Subcutaneous abdominal adipose tissue (tissue), 5 donors: Measurements from ENCODE around the gene CCDC186.

ENCODE experiments used
- H3K27ac ChIP-seq: one replicate; pipeline ENCODE4 v1.7.0; 2013; ENCODE audit warnings: low read depth, mild to moderate bottlenecking, inconsistent platforms, low read length, moderate library complexity
- H3K27me3 ChIP-seq, 5 donors: one replicate each; pipeline ENCODE4 v1.7.0; 2013; ENCODE audit warnings: low read length in 5 of 5, inconsistent platforms in 1 of 5; ENCODE audit not compliant: control insufficient read depth in 5 of 5, insufficient read depth in 4 of 5
- H3K36me3 ChIP-seq, 5 donors: one replicate each; pipeline ENCODE4 v1.7.0; 2013; ENCODE audit warnings: low read length in 5 of 5; ENCODE audit not compliant: control insufficient read depth in 5 of 5, insufficient read depth in 5 of 5
- H3K4me1 ChIP-seq, 5 donors: one replicate each; pipeline ENCODE4 v1.7.0; 2013; ENCODE audit warnings: low read length in 5 of 5, mild to moderate bottlenecking in 3 of 5, moderate library complexity in 1 of 5; ENCODE audit not compliant: control insufficient read depth in 5 of 5, insufficient read depth in 5 of 5
- H3K4me3 ChIP-seq, 5 donors: one replicate each; pipeline ENCODE4 v1.7.0; 2013; ENCODE audit warnings: low read length in 5 of 5, low read depth in 1 of 5
- H3K9ac ChIP-seq, 5 donors: one replicate each; pipeline ENCODE4 v1.7.0; 2013; ENCODE audit warnings: low read length in 5 of 5, mild to moderate bottlenecking in 4 of 5, moderate library complexity in 3 of 5
- H3K9me3 ChIP-seq, 5 donors: one replicate each; pipeline ENCODE4 v1.7.0; 2013; ENCODE audit warnings: low read length in 5 of 5; ENCODE audit not compliant: control insufficient read depth in 5 of 5
- donor health status: healthy.
- donor health status: healthy.
- donor health status: healthy.
- donor health status: healthy.
- donor health status: healthy.

The CCDC186 gene

GRCh38 chr10:114135476-114135875 lies 38.5 kb downstream of the CCDC186 start:
- Histone ChIP-seq H3K36me3 (peaks cover 28 to 61% (median 54%) of the 10 kb centered on the region in 5 donors), H3K9ac (no peak overlapping the region), H3K4me3 (no peak overlapping the region), H3K27me3 (no peaks in the 10 kb centered on the region), H3K27ac (no peak overlapping the region), H3K9me3 (no peaks in the 10 kb centered on the region), H3K4me1 (peaks cover 0 to 5% (median 0%) of the 10 kb centered on the region in 5 donors)

GRCh38 chr10:114131094-114131493 lies 42.9 kb downstream of the CCDC186 start:
- no peaks in the 10 kb centered on the region for H3K27me3 ChIP-seq
- H3K4me3 ChIP-seq, result no peak overlapping the region
- H3K9me3 ChIP-seq, result no peaks in the 10 kb centered on the region
- no peak overlapping the region for H3K27ac ChIP-seq
- no peaks in the 10 kb centered on the region for H3K4me1 ChIP-seq
- H3K9ac ChIP-seq, result no peak overlapping the region
- peaks cover 53 to 81% (median 63%) of the 10 kb centered on the region in 5 donors for H3K36me3 ChIP-seq

GRCh38 chr10:114121031-114121430 lies 53.0 kb downstream of the CCDC186 start:
- H3K4me3 ChIP-seq, result no peak overlapping the region
- H3K9ac ChIP-seq, result no peak overlapping the region
- H3K27me3 ChIP-seq, result no peaks in the 10 kb centered on the region
- no peaks in the 10 kb centered on the region for H3K4me1 ChIP-seq
- peaks cover 12 to 20% (median 16%) of the 10 kb centered on the region in 5 donors for H3K36me3 ChIP-seq
- no peak overlapping the region for H3K27ac ChIP-seq
- no peaks in the 10 kb centered on the region for H3K9me3 ChIP-seq

GRCh38 chr10:114118514-114118913 lies 55.5 kb downstream of the CCDC186 start:
- Histone ChIP-seq H3K4me3 (no peak overlapping the region), H3K9ac (no peak overlapping the region)

GRCh38 chr10:114117728-114118127 lies 56.3 kb downstream of the CCDC186 start:
- Histone ChIP-seq H3K27me3 (peaks cover 0 to 4% (median 0%) of the 10 kb centered on the region in 5 donors), H3K4me1 (no peaks in the 10 kb centered on the region), H3K36me3 (peaks cover 0 to 3% (median 0%) of the 10 kb centered on the region in 5 donors), H3K9ac (no peak overlapping the region), H3K4me3 (no peak overlapping the region), H3K9me3 (no peaks in the 10 kb centered on the region), H3K27ac (no peak overlapping the region)

More at GRCh38 chr10:114118514-114118913, 55.5 kb downstream of the CCDC186 start:
- Histone ChIP-seq H3K4me1 (no peaks in the 10 kb centered on the region), H3K36me3 (peaks cover 0 to 3% (median 0%) of the 10 kb centered on the region in 5 donors), H3K27me3 (no peaks in the 10 kb centered on the region), H3K9me3 (no peaks in the 10 kb centered on the region), H3K27ac (no peak overlapping the region)

- Histone ChIP-seq H3K36me3 (no peaks in the 10 kb centered on the region), H3K9ac (no peak overlapping the region), H3K27ac (no peak overlapping the region), H3K4me1 (no peaks in the 10 kb centered on the region), H3K4me3 (no peak overlapping the region), H3K27me3 (peaks cover 0 to 5% (median 0%) of the 10 kb centered on the region in 5 donors), H3K9me3 (no peaks in the 10 kb centered on the region)
Observed at GRCh38 chr10:114115661-114116445, 58.1 kb downstream of the CCDC186 start.

GRCh38 chr10:114110174-114110972 lies 63.6 kb downstream of the CCDC186 start:
- Histone ChIP-seq H3K4me1 (no peaks in the 10 kb centered on the region), H3K4me3 (no peak overlapping the region), H3K36me3 (no peaks in the 10 kb centered on the region), H3K27ac (no peak overlapping the region), H3K9me3 (no peaks in the 10 kb centered on the region), H3K9ac (no peak overlapping the region), H3K27me3 (peaks cover 0 to 5% (median 0%) of the 10 kb centered on the region in 5 donors)

- no peaks in the 10 kb centered on the region for H3K36me3 ChIP-seq
- no peak overlapping the region for H3K9ac ChIP-seq
- no peak overlapping the region for H3K4me3 ChIP-seq
- peaks cover 8 to 25% (median 16%) of the 10 kb centered on the region in 5 donors for H3K4me1 ChIP-seq
- no peaks in the 10 kb centered on the region for H3K9me3 ChIP-seq
- no peak overlapping the region for H3K27ac ChIP-seq
- no peaks in the 10 kb centered on the region for H3K27me3 ChIP-seq
Observed at GRCh38 chr10:114103284-114103683, 70.7 kb downstream of the CCDC186 start.

GRCh38 chr10:114102256-114102655 lies 71.7 kb downstream of the CCDC186 start:
- peaks cover 8 to 25% (median 16%) of the 10 kb centered on the region in 5 donors for H3K4me1 ChIP-seq

More at GRCh38 chr10:114102256-114102655, 71.7 kb downstream of the CCDC186 start:
- no peak overlapping the region for H3K4me3 ChIP-seq
- H3K9me3 ChIP-seq, result no peaks in the 10 kb centered on the region
- H3K27me3 ChIP-seq, result no peaks in the 10 kb centered on the region
- no peak overlapping the region for H3K9ac ChIP-seq
- H3K27ac ChIP-seq, result no peak overlapping the region
- no peaks in the 10 kb centered on the region for H3K36me3 ChIP-seq
